WTC11 (cell line): ENCODE data around the gene SNX13.

ENCODE experiments used
- ATF1 ChIP-seq: sonication (generic); formaldehyde crosslinking; IDR thresholded peaks from 2 replicates; pipeline ENCODE4 v1.8.1; 2023; ENCODE audit warnings: mild to moderate bottlenecking, moderate library complexity, missing genetic modification reagents
- ELF4 ChIP-seq: sonication (generic); formaldehyde crosslinking; IDR thresholded peaks from 2 replicates; pipeline ENCODE4 v1.8.1; 2022; ENCODE audit warnings: low read depth, mild to moderate bottlenecking, moderate library complexity, missing genetic modification reagents
- NFYB ChIP-seq: sonication (generic); formaldehyde crosslinking; conservative IDR thresholded peaks from 2 replicates; pipeline ENCODE4 v1.8.0; 2022; ENCODE audit warnings: low read depth, missing genetic modification reagents
- NR3C1 ChIP-seq: sonication (generic); formaldehyde crosslinking; conservative IDR thresholded peaks from 2 replicates; pipeline ENCODE4 v1.8.1; 2023; ENCODE audit warnings: low read depth, mild to moderate bottlenecking, missing genetic modification reagents
- RELA ChIP-seq: sonication (generic); formaldehyde crosslinking; IDR thresholded peaks from 2 replicates; pipeline ENCODE4 v1.8.1; 2022; ENCODE audit warnings: missing genetic modification reagents, mild to moderate bottlenecking, borderline replicate concordance
- SMAD4 ChIP-seq: sonication (generic); formaldehyde crosslinking; IDR thresholded peaks from 2 replicates; pipeline ENCODE4 v1.8.0; 2022; ENCODE audit warnings: mild to moderate bottlenecking, missing genetic modification reagents
- ZNF317 ChIP-seq: sonication (generic); formaldehyde crosslinking; IDR thresholded peaks from 2 replicates; pipeline ENCODE4 v1.8.1; 2023; ENCODE audit warnings: low read depth, mild to moderate bottlenecking, moderate library complexity, missing genetic modification reagents, borderline replicate concordance
- TF ChIP-seq, protein P1 (sequence below): fragments of 200-600 bp; IDR thresholded peaks from 2 replicates; pipeline ENCODE4 v1.8.0; 2022; ENCODE audit warnings: antibody characterized with exemption
- TF ChIP-seq, protein P2 (sequence below): sonication (generic); formaldehyde crosslinking; IDR thresholded peaks from 2 replicates; pipeline ENCODE4 v1.8.1; 2023; ENCODE audit warnings: mild to moderate bottlenecking, missing genetic modification reagents, moderate library complexity
- TF ChIP-seq, protein P3 (sequence below): sonication (generic); formaldehyde crosslinking; IDR thresholded peaks from 2 replicates; pipeline ENCODE4 v1.8.1; 2023; ENCODE audit warnings: mild to moderate bottlenecking, missing genetic modification reagents, moderate library complexity
- TF ChIP-seq, protein P4 (sequence below): sonication (generic); formaldehyde crosslinking; IDR thresholded peaks from 2 replicates; pipeline ENCODE4 v1.8.0; 2022; ENCODE audit warnings: mild to moderate bottlenecking, missing genetic modification reagents

DNA sequence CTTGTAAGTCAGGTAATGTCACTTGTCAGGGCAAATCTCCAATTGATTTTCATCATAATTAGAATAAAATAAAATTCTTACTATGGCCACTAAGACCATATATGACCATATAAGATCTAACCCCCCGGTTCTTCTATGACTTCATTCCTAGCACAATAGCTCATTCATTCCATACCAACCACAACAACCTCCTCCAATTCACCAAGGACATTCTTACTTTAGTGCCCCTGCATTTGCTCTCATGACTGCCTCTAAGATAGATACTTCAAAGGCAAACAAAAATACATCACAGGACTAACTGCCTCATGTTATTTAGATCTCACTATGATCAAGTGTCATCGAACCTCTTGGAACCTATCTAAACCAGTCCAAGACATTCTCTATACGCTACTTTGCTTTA, 90.8 kb downstream of the SNX13 start:
- TF ChIP-seq, protein P1, sequence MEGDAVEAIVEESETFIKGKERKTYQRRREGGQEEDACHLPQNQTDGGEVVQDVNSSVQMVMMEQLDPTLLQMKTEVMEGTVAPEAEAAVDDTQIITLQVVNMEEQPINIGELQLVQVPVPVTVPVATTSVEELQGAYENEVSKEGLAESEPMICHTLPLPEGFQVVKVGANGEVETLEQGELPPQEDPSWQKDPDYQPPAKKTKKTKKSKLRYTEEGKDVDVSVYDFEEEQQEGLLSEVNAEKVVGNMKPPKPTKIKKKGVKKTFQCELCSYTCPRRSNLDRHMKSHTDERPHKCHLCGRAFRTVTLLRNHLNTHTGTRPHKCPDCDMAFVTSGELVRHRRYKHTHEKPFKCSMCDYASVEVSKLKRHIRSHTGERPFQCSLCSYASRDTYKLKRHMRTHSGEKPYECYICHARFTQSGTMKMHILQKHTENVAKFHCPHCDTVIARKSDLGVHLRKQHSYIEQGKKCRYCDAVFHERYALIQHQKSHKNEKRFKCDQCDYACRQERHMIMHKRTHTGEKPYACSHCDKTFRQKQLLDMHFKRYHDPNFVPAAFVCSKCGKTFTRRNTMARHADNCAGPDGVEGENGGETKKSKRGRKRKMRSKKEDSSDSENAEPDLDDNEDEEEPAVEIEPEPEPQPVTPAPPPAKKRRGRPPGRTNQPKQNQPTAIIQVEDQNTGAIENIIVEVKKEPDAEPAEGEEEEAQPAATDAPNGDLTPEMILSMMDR, result no peak
- TF ChIP-seq, protein P2, sequence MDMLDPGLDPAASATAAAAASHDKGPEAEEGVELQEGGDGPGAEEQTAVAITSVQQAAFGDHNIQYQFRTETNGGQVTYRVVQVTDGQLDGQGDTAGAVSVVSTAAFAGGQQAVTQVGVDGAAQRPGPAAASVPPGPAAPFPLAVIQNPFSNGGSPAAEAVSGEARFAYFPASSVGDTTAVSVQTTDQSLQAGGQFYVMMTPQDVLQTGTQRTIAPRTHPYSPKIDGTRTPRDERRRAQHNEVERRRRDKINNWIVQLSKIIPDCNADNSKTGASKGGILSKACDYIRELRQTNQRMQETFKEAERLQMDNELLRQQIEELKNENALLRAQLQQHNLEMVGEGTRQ, result no peak
- TF ChIP-seq, protein P3, sequence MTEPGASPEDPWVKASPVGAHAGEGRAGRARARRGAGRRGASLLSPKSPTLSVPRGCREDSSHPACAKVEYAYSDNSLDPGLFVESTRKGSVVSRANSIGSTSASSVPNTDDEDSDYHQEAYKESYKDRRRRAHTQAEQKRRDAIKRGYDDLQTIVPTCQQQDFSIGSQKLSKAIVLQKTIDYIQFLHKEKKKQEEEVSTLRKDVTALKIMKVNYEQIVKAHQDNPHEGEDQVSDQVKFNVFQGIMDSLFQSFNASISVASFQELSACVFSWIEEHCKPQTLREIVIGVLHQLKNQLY, result no peak
- TF ChIP-seq SMAD4, result no peak
- TF ChIP-seq RELA, result no peak
- no peak for TF ChIP-seq ZNF317 (CRISPR knock-in tag)
- no peak for TF ChIP-seq NFYB (CRISPR knock-in tag)
- TF ChIP-seq ELF4, result no peak
- TF ChIP-seq, protein P4, sequence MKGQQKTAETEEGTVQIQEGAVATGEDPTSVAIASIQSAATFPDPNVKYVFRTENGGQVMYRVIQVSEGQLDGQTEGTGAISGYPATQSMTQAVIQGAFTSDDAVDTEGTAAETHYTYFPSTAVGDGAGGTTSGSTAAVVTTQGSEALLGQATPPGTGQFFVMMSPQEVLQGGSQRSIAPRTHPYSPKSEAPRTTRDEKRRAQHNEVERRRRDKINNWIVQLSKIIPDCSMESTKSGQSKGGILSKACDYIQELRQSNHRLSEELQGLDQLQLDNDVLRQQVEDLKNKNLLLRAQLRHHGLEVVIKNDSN (CRISPR knock-in tag), result no peak
- TF ChIP-seq NR3C1, result no peak
- TF ChIP-seq ATF1 (CRISPR knock-in tag), result no peak
